ENCODE measurements around the gene POLDIP2. TPM values are rescaled to one million over a fixed set of nuclear protein-coding genes. Genes with fewer than 3 reads are reported as not detected.
A peak's percentile ranks its signal among the peaks of the same experiment; 100 is the strongest.
"Not testable (repeated sequence)": the region's sequence is repeated elsewhere in the genome, so short reads cannot be mapped to it uniquely, and the experiment has no call there.

POLDIP2 gene
- total RNA-seq, 3 donors from 2014 or later (not counting 1 experiment from before 2014, with no cell fraction given) = 30.8 to 37.0 (median 33.7) TPM

DNA sequence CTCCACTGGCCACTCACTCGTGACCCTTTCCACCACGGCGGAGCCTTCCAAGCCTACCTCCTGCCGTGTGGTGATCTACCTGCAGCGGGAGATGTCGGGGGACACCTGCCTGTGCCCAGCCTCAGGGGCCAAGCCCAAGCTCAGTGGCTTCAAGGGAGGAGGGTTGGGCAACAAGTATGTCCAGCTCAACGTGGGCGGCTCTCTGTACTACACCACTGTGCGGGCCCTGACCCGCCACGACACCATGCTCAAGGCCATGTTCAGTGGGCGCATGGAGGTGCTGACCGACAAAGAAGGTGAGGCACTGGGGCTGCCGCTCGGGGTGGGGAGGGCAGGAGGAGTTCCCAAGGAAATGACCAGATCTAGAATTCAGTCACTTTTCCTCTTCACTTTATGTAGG, 17.9 kb downstream of the POLDIP2 start:
- Histone ChIP-seq H3K4me1 (ENCODE audit: control insufficient read depth, insufficient read depth, low read length) (peaks cover 17% of the 10 kb centered on the region), H3K27me3 (ENCODE audit: control insufficient read depth, insufficient read depth, low read length) (no peaks in the 10 kb centered on the region), H3K36me3 (ENCODE audit: control insufficient read depth, insufficient read depth, low read length) (peaks cover 33% of the 10 kb centered on the region), H3K4me3 (ENCODE audit: low read length) (no peak overlapping the region), H3K27ac (ENCODE audit: low read length) (no peak overlapping the region), H3K9me3 (ENCODE audit: control insufficient read depth, insufficient read depth, low read length) (no peaks in the 10 kb centered on the region)
- Mint-ChIP-seq H3K36me3 (no peaks in the 10 kb centered on the region), H3K4me1 (peaks cover 18 to 36% of the 10 kb centered on the region in 2 donors), H3K9me3 (no peaks in the 10 kb centered on the region), H3K27me3 (ENCODE audit: low read depth in 2 of 2) (no peaks in the 10 kb centered on the region), H3K27ac (no peak overlapping the region), H3K4me3 (no peak overlapping the region)
- ATAC-seq (no peak), DNase-seq (no peak)
- TF ChIP-seq CTCF (IDR thresholded peaks at IDR 0.05) = no peak
- intact Hi-C loops (cut with micrococcal nuclease) = loop anchor here (10.0 kb wide), 1 partner anchor 375 kb away; the partner anchor contains the start of genes PROCA1, RAB34 and RPL23A
- 96% methylated on average over 13 of the region's 15 CpGs for WGBS (ENCODE audit: insufficient coverage)

DNA sequence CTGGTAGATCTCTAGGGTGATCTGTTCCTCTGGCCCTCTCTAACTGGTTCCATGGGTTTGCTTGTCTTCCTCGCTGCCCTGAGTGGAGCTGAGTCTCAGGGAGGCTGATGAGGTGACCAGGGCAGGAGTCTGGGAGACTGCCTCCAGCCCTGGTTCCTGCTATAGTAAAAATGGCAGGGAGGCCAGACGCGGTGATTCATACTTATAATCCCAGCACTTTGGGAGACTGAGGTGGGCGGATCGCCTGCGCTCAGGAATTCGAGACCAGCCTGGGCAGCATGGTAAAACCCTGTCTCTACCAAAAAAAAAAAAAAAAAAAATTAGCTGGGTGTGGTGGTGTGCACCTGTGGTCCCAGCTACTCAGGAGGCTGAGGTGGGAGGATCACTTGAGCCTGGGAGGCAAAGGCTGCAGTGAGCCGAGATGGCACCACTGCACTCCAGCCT, 18.5 kb downstream of the POLDIP2 start:
- DNase-seq; H3K4me3 Mint-ChIP-seq; H3K27me3 Mint-ChIP-seq (ENCODE audit: low read depth in 2 of 2); H3K9me3 ChIP-seq (ENCODE audit: control insufficient read depth, insufficient read depth, low read length); H3K4me3 ChIP-seq (ENCODE audit: low read length); H3K27ac ChIP-seq (ENCODE audit: low read length); H3K27me3 ChIP-seq (ENCODE audit: control insufficient read depth, insufficient read depth, low read length); H3K36me3 Mint-ChIP-seq; ATAC-seq; H3K9me3 Mint-ChIP-seq: not testable (repeated sequence)
- 96% methylated on average over 8 of the region's 8 CpGs for WGBS (ENCODE audit: insufficient coverage)
- H3K4me1 ChIP-seq (ENCODE audit: control insufficient read depth, insufficient read depth, low read length) = peaks cover 20% of the 10 kb centered on the region
- Mint-ChIP-seq H3K4me1 (peaks cover 24 to 43% of the 10 kb centered on the region in 2 donors), H3K27ac (peak overlapping the region in 1 of 2 donors; percentile 22)
- intact Hi-C loops (cut with micrococcal nuclease) = loop anchor here (10.0 kb wide), 1 partner anchor 376 kb away; the partner anchor contains the start of genes PROCA1, RAB34 and RPL23A
- H3K36me3 ChIP-seq (ENCODE audit: control insufficient read depth, insufficient read depth, low read length) = peaks cover 29% of the 10 kb centered on the region

DNA sequence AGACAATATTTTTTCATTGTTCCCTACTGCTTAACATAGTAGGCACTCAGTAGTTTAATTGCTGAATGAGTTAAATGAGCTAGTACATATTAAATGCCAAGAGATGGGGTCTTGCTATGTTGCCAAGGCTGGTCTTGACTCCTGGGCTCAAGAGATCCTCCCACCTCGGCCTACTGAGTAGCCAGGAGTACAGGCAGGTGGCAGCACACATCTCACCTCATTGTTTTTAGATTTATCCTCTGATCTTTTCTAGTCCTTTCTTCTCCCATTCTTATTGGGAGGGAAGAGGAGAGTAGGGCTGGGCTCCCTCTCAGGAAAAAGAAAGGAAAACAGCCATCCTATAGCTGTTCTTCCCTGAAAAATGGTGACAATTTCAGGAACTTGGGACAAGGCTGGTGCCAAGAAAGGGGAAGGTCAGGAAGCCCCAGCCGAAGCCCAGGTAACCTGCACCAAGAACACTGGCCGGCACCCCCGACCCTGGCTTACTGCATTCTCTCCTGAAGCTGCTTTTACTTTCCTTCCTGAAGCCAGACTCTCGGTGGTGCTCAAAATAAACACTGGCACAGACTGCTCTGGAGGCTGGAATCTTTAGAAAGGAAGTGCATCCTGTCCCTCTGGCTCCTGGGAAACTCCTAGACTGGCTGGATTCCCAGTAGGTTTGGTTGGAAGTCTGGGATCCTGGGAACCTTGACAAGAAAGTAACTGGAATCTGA, 19.1 kb downstream of the POLDIP2 start:
- Histone ChIP-seq H3K36me3 (ENCODE audit: control insufficient read depth, insufficient read depth, low read length) (peaks cover 25% of the 10 kb centered on the region), H3K27me3 (ENCODE audit: control insufficient read depth, insufficient read depth, low read length) (no peaks in the 10 kb centered on the region), H3K4me1 (ENCODE audit: control insufficient read depth, insufficient read depth, low read length) (peaks cover 20% of the 10 kb centered on the region), H3K9me3 (ENCODE audit: control insufficient read depth, insufficient read depth, low read length) (no peaks in the 10 kb centered on the region), H3K4me3 (ENCODE audit: low read length) (no peak overlapping the region), H3K27ac (ENCODE audit: low read length) (no peak overlapping the region)
- WGBS (ENCODE audit: insufficient coverage) = 92% methylated on average over 5 of the region's 5 CpGs
- H3K4me1 Mint-ChIP-seq = peaks cover 25 to 45% of the 10 kb centered on the region in 2 donors
- TF ChIP-seq CTCF (IDR thresholded peaks at IDR 0.05) = no peak
- no peak for DNase-seq
- no peaks in the 10 kb centered on the region for H3K9me3 Mint-ChIP-seq
- intact Hi-C loops (cut with micrococcal nuclease) = loop anchor here (10.0 kb wide), 1 partner anchor 377 kb away; the partner anchor contains the start of genes PROCA1, RAB34 and RPL23A
- no peaks in the 10 kb centered on the region for H3K36me3 Mint-ChIP-seq
- no peaks in the 10 kb centered on the region for H3K27me3 Mint-ChIP-seq (ENCODE audit: low read depth in 2 of 2)
- H3K27ac Mint-ChIP-seq = peak overlapping the region; percentile 35 to 100
- H3K4me3 Mint-ChIP-seq = peak overlapping the region; percentile 33
- no peak for ATAC-seq

Data from natural killer cell (primary cell).